Activated T-cell treated with anti-CD3 and anti-CD28 coated beads, Interleukin-2, amount 50 U/mL, for 72 hours (primary cell): ENCODE data around the gene DNAJC16. TPM values are rescaled to one million over a fixed set of nuclear protein-coding genes. Genes with fewer than 3 reads are reported as not detected.
A peak's percentile ranks its signal among the peaks of the same experiment; 100 is the strongest.

ENCODE experiments used
- ATAC-seq, 2 donors: fragments of 150-1000 bp; cut with Tn5 transposase; replicated peaks in 1 of 2; 2 replicates each; pipeline ENCODE4 v1.10.0; 2021; ENCODE audit warnings: moderate library complexity in 2 of 2, mild to moderate bottlenecking in 1 of 2
- DNase-seq, 2 donors: peaks; one replicate each; pipeline ENCODE4 v3.0.0; 2021 to 2022; ENCODE audit warnings: mixed read lengths in 1 of 2
- H3K27ac Mint-ChIP-seq: one replicate; pipeline ENCODE4 v1.8.0; 2022; ENCODE audit warnings: mild to moderate bottlenecking, moderate library complexity, mixed read lengths
- H3K27me3 Mint-ChIP-seq: one replicate; pipeline ENCODE4 v1.8.0; 2022; ENCODE audit warnings: low read depth, mixed read lengths
- H3K36me3 Mint-ChIP-seq, 2 donors: one replicate each; pipeline ENCODE4 v1.8.0; 2022; ENCODE audit warnings: mixed read lengths in 2 of 2, mild to moderate bottlenecking in 1 of 2; ENCODE audit not compliant: insufficient read depth in 2 of 2
- H3K4me1 Mint-ChIP-seq: one replicate; pipeline ENCODE4 v1.8.0; 2022; ENCODE audit warnings: low read depth, mixed read lengths
- H3K4me3 Mint-ChIP-seq, 2 donors: one replicate each; pipeline ENCODE4 v1.8.0; 2022; ENCODE audit warnings: mild to moderate bottlenecking in 2 of 2, mixed read lengths in 2 of 2, moderate library complexity in 2 of 2
- H3K9me3 Mint-ChIP-seq, 2 donors: one replicate each; pipeline ENCODE4 v1.8.0; 2022; ENCODE audit warnings: mixed read lengths in 2 of 2
- total RNA-seq, 2 donors: library from RNA; stranded (reverse); gene quantifications; one replicate each; pipeline ENCODE4 v1.2.3, GENCODE V29; 2022

Gene DNAJC16
- total RNA-seq, 2 donors from 2014 or later: 14.3 to 17.5 TPM

- H3K4me1 Mint-ChIP-seq: no peaks in the 10 kb centered on the region
- DNase-seq (no peak), ATAC-seq (no peak)
- no peaks in the 10 kb centered on the region for H3K27me3 Mint-ChIP-seq
- H3K9me3 Mint-ChIP-seq: no peaks in the 10 kb centered on the region
- no peak overlapping the region for H3K27ac Mint-ChIP-seq
- H3K4me3 Mint-ChIP-seq: no peak overlapping the region
- H3K36me3 Mint-ChIP-seq: peaks cover 0 to 2% of the 10 kb centered on the region in 2 donors
These were observed 32.7 kb downstream of the DNAJC16 start for GRCh38 chr1:15559189-15559810.

GRCh38 chr1:15568387-15569073, 41.9 kb downstream of the DNAJC16 start:
- no peaks in the 10 kb centered on the region for H3K4me1 Mint-ChIP-seq
- H3K9me3 Mint-ChIP-seq: no peaks in the 10 kb centered on the region
- DNase-seq (no peak), ATAC-seq (no peak)
- no peaks in the 10 kb centered on the region for H3K27me3 Mint-ChIP-seq
- H3K36me3 Mint-ChIP-seq: peaks cover 3 to 9% of the 10 kb centered on the region in 2 donors
- H3K27ac Mint-ChIP-seq: no peak overlapping the region
- H3K4me3 Mint-ChIP-seq: no peak overlapping the region

GRCh38 chr1:15570861-15571260, 44.2 kb downstream of the DNAJC16 start:
- peaks cover 3 to 6% of the 10 kb centered on the region in 2 donors for H3K36me3 Mint-ChIP-seq
- no peak overlapping the region for H3K4me3 Mint-ChIP-seq
- no peaks in the 10 kb centered on the region for H3K27me3 Mint-ChIP-seq
- DNase-seq (no peak), ATAC-seq (no peak)
- no peaks in the 10 kb centered on the region for H3K4me1 Mint-ChIP-seq
- H3K27ac Mint-ChIP-seq: peak overlapping the region; percentile 70
- H3K9me3 Mint-ChIP-seq: no peaks in the 10 kb centered on the region

GRCh38 chr1:15571266-15571665, 44.6 kb downstream of the DNAJC16 start:
- Mint-ChIP-seq H3K9me3 (no peaks in the 10 kb centered on the region), H3K36me3 (peaks cover 2 to 6% of the 10 kb centered on the region in 2 donors), H3K4me3 (no peak overlapping the region), H3K27ac (peak overlapping the region; percentile 70), H3K4me1 (no peaks in the 10 kb centered on the region), H3K27me3 (no peaks in the 10 kb centered on the region)
- no peak for ATAC-seq
- DNase-seq: no peak

GRCh38 chr1:15573477-15573876, 46.8 kb downstream of the DNAJC16 start:
- Mint-ChIP-seq H3K9me3 (no peaks in the 10 kb centered on the region), H3K27ac (no peak overlapping the region), H3K27me3 (no peaks in the 10 kb centered on the region), H3K4me3 (no peak overlapping the region), H3K4me1 (peaks cover 18% of the 10 kb centered on the region), H3K36me3 (peaks cover 0 to 5% of the 10 kb centered on the region in 2 donors)
- no peak for DNase-seq
- ATAC-seq: no peak

GRCh38 chr1:15574741-15575140, 48.1 kb downstream of the DNAJC16 start:
- H3K4me1 Mint-ChIP-seq: peaks cover 31% of the 10 kb centered on the region
- H3K9me3 Mint-ChIP-seq: no peaks in the 10 kb centered on the region
- peak overlapping the region; percentile 4 for H3K27ac Mint-ChIP-seq
- peaks cover 0 to 3% of the 10 kb centered on the region in 2 donors for H3K36me3 Mint-ChIP-seq
- no peaks in the 10 kb centered on the region for H3K27me3 Mint-ChIP-seq
- H3K4me3 Mint-ChIP-seq: no peak overlapping the region
- DNase-seq (no peak), ATAC-seq (no peak)

- Mint-ChIP-seq H3K4me3 (no peak overlapping the region), H3K36me3 (peaks cover 0 to 3% of the 10 kb centered on the region in 2 donors), H3K27me3 (no peaks in the 10 kb centered on the region), H3K27ac (no peak overlapping the region), H3K4me1 (peaks cover 38% of the 10 kb centered on the region), H3K9me3 (no peaks in the 10 kb centered on the region)
- no peak for DNase-seq
- no peak for ATAC-seq
These were observed 49.0 kb downstream of the DNAJC16 start for GRCh38 chr1:15575549-15576150.

- no peaks in the 10 kb centered on the region for H3K27me3 Mint-ChIP-seq
- H3K36me3 Mint-ChIP-seq: no peaks in the 10 kb centered on the region
- DNase-seq: no peak
- peaks cover 43% of the 10 kb centered on the region for H3K4me1 Mint-ChIP-seq
- no peaks in the 10 kb centered on the region for H3K9me3 Mint-ChIP-seq
- peak overlapping the region; percentile 67 to 81 for H3K4me3 Mint-ChIP-seq
- peak in 1 of 2 donors; percentile 29 for ATAC-seq
- H3K27ac Mint-ChIP-seq: peak overlapping the region; percentile 98
These were observed 51.0 kb downstream of the DNAJC16 start for GRCh38 chr1:15577691-15578090.

- H3K27me3 Mint-ChIP-seq: no peaks in the 10 kb centered on the region
- no peaks in the 10 kb centered on the region for H3K36me3 Mint-ChIP-seq
- H3K4me3 Mint-ChIP-seq: peak overlapping the region; percentile 67 to 81
- peaks cover 54% of the 10 kb centered on the region for H3K4me1 Mint-ChIP-seq
- ATAC-seq (peak; percentile 77 to 82), DNase-seq (peak; percentile 31 to 33)
- H3K9me3 Mint-ChIP-seq: no peaks in the 10 kb centered on the region
- peak overlapping the region; percentile 98 for H3K27ac Mint-ChIP-seq
These were observed 52.5 kb downstream of the DNAJC16 start for GRCh38 chr1:15578921-15579682.

GRCh38 chr1:15579683-15580047, 53.0 kb downstream of the DNAJC16 start:
- no peaks in the 10 kb centered on the region for H3K27me3 Mint-ChIP-seq
- H3K4me1 Mint-ChIP-seq: peaks cover 58% of the 10 kb centered on the region
- DNase-seq: no peak
- peak overlapping the region; percentile 67 to 81 for H3K4me3 Mint-ChIP-seq
- peak; percentile 7 to 14 for ATAC-seq
- no peaks in the 10 kb centered on the region for H3K9me3 Mint-ChIP-seq
- H3K27ac Mint-ChIP-seq: peak overlapping the region; percentile 98
- H3K36me3 Mint-ChIP-seq: no peaks in the 10 kb centered on the region

GRCh38 chr1:15583016-15583706, 56.5 kb downstream of the DNAJC16 start:
- H3K4me3 Mint-ChIP-seq: peak overlapping the region; percentile 86 to 88
- H3K27me3 Mint-ChIP-seq: no peaks in the 10 kb centered on the region
- H3K9me3 Mint-ChIP-seq: no peaks in the 10 kb centered on the region
- no peak for DNase-seq
- peaks cover 48% of the 10 kb centered on the region for H3K4me1 Mint-ChIP-seq
- H3K36me3 Mint-ChIP-seq: peaks cover 3 to 4% of the 10 kb centered on the region in 2 donors
- no peak overlapping the region for H3K27ac Mint-ChIP-seq
- no peak for ATAC-seq

- Mint-ChIP-seq H3K9me3 (no peaks in the 10 kb centered on the region), H3K27me3 (no peaks in the 10 kb centered on the region), H3K27ac (peak within 1 kb of the TSS; percentile 89), H3K4me1 (peaks cover 33% of the 10 kb centered on the region), H3K36me3 (peaks cover 4% of the 10 kb centered on the region in 2 donors), H3K4me3 (peak within 1 kb of the TSS; percentile 86 to 88)
- peak; percentile 91 for ATAC-seq
- DNase-seq: peak; percentile 76
These were observed 58.1 kb downstream of the DNAJC16 start, which contains the start of gene AGMAT for GRCh38 chr1:15584489-15585363. Gene AGMAT, minus strand, starts transcription at chr1:15585051. Its CDS starts 84 bp downstream, at chr1:15584967.
